ENCODE results near the gene ACOT4. TPM values are rescaled to one million over a fixed set of nuclear protein-coding genes. Genes with fewer than 3 reads are reported as not detected.
A peak's percentile ranks its signal among the peaks of the same experiment; 100 is the strongest.
"Not testable (repeated sequence)": the region's sequence is repeated elsewhere in the genome, so short reads cannot be mapped to it uniquely, and the experiment has no call there.

ACOT4 gene
- total and polyA plus RNA-seq, 12 donors: 0.13 to 1.9 (median 0.88) TPM

DNA sequence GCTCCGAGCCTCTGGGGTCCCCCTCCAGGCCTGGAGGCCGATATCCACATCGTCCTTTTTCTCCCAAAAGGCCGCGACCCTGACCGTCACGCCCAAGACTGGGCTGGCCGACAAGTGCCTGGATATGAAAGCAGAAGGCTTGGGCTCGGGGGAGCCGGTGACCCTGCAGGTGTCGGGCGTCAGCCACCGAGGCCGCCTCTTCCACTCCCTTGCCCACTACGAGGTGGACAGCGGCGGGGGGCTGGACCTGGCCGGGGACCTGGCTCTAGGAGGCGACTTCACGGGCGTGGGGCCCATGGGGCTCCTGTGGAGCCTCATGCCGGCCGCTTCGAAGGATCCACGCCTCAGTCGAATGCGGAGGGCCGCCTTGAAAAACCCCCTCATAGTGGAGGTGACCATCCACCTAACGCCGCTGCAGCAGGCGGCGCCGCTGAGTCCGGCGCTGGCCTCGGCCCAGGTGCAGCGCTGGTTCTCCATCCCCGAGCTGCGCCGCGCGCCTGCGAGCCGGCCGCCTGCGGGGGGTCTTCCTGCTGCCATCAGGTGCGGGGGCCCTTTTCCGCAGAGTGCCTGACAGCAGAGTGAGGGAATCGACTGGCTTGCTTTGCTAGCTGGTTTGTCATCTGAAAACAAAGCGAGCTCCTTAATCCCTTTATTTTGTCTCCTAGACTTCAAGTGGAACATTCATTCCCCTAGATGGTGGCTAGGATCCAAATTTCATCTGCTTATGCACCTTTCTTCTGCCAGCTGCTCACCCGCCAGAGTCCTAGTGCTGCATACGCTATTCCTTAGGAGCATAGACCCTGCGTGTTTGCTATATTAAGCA is 42.5 kb downstream of the ACOT4 start:
- Histone ChIP-seq H3K4me3 (peak overlapping the region; percentile 41 to 70 (median 62)), H3K9me3 (no peaks in the 10 kb centered on the region), H3K36me3 (no peaks in the 10 kb centered on the region), H3K27me3 (peaks cover 0 to 15% (median 0%) of the 10 kb centered on the region in 7 donors), H3K27ac (peak overlapping the region in 9 of 10 donors; percentile 2 to 75 (median 64)), H3K4me1 (peaks cover 0 to 17% (median 13%) of the 10 kb centered on the region in 9 donors)
- peak in 6 of 9 donors; percentile 23 to 53 (median 42) for TF ChIP-seq CTCF (IDR thresholded peaks at IDR 0.05)
- peak; percentile 77 to 89 (median 86) for ATAC-seq
- WGBS, 2 donors: 8% methylated on average over 53 of the region's 53 CpGs
- intact Hi-C loops (cut with DNase I): loop anchor here in 6 of 10 donors (5.0 to 10.0 kb wide), 4 partner anchors 122 to 349 kb away; no protein-coding TSS in a partner anchor
- peak; percentile 22 to 55 for DNase-seq

DNA sequence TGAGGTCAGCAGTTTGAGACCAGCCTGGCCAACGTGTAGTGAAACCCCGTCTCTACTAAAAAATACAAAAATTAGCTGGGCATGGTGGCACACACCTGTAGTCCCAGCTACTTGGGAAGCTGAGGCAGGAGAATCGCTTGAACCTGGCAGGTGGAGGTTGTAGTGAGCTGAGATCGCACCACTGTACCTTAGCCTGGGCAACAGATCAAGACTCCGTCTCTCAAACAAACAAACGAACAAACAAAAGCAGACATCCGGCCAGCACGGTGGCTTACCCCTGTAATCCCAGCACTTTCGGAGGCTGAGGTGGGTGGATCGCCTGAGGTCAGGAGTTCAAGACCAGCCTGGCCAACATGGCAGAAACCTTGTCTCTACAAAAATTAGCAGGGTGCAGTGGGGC is 44.7 kb downstream of the ACOT4 start:
- WGBS, 2 donors: 82 to 85% methylated on average over 10 of the region's 10 CpGs
- intact Hi-C loops (cut with DNase I): loop anchor here in 3 of 10 donors (5.0 to 10.0 kb wide), 3 partner anchors 129 to 352 kb away; no protein-coding TSS in a partner anchor
- not testable (repeated sequence) for H3K27ac ChIP-seq, DNase-seq, ATAC-seq, H3K9me3 ChIP-seq, H3K4me3 ChIP-seq, H3K36me3 ChIP-seq
- Histone ChIP-seq H3K27me3 (peaks cover 0 to 15% (median 0%) of the 10 kb centered on the region in 7 donors), H3K4me1 (peaks cover 0 to 17% (median 13%) of the 10 kb centered on the region in 9 donors)

DNA sequence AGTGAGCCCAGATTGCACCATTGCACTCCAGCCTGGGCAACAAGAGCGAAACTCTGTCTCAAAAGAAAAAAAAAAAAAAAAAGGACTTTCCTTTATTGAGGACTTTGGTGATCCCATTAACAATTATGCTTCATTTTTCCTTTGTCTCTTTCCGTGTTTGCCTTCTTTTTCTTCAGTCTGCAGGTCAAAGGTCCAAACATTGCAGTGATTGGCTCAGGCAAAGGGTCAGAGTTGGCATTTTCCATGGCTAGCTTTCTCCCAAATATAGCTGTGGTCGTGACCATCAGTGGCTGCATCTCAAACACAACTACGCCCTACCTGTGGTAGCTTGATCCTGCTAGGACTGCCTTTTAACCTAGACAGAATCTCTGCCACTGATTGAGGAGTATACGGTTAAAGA is 46.2 kb downstream of the ACOT4 start:
- TF ChIP-seq CTCF (IDR thresholded peaks at IDR 0.05): no peak
- Histone ChIP-seq H3K4me1 (peaks cover 0 to 16% (median 13%) of the 10 kb centered on the region in 9 donors), H3K27ac (no peak overlapping the region), H3K9me3 (no peaks in the 10 kb centered on the region), H3K27me3 (peaks cover 0 to 15% (median 0%) of the 10 kb centered on the region in 7 donors), H3K36me3 (no peaks in the 10 kb centered on the region), H3K4me3 (no peak overlapping the region)
- intact Hi-C loops (cut with DNase I): loop anchor here in 3 of 10 donors (5.0 to 10.0 kb wide), 3 partner anchors 131 to 353 kb away; no protein-coding TSS in a partner anchor
- ATAC-seq (no peak), DNase-seq (no peak)
- WGBS, 2 donors: 82 to 86% methylated on average over 5 of the region's 5 CpGs

DNA sequence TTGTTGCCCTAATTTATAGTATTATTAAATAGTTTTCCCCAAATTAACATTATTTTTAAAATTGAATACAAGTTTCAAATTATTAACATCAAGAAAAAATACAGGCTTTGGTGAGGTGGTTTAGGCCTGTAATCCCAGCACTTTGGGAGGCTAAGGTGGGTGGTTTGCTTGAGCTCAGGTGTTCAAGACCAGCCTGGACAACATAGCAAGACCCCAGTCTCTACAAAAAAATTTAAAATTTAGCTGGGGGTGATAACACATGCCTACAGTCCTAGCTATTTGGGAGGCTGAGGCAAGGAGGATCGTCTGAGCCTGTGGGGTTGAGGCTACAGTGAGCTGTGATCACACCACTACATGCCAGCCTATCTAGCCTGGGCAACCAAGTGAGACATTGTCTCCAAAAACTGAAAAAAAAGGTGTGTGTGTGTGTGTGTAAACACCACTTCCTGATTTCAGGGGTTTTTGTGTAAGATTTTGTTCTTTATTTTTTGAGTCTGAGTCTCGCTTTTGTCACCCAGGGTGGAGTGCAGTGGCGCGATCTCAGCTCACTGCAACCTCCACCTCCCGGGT is 49.2 kb downstream of the ACOT4 start:
- 93 to 95% methylated on average over 5 of the region's 5 CpGs for WGBS, 2 donors
- ATAC-seq: no peak
- no peaks in the 10 kb centered on the region for H3K9me3 ChIP-seq
- H3K36me3 ChIP-seq: no peaks in the 10 kb centered on the region
- intact Hi-C loops (cut with DNase I): loop anchor here in 1 of 10 donors (10.0 kb wide), 1 partner anchor 184 kb away; no protein-coding TSS in a partner anchor
- H3K4me1 ChIP-seq: peaks cover 4 to 17% (median 13%) of the 10 kb centered on the region in 9 donors
- no peaks in the 10 kb centered on the region for H3K27me3 ChIP-seq
- DNase-seq: no peak
- H3K4me3 ChIP-seq: no peak overlapping the region
- no peak for TF ChIP-seq CTCF (IDR thresholded peaks at IDR 0.05)
- no peak overlapping the region for H3K27ac ChIP-seq

Data from heart right ventricle (tissue), 16 donors.